Kidney glomerular epithelial cell (primary cell): ENCODE measurements around the gene ARHGAP18.
A peak's percentile ranks its signal among the peaks of the same experiment; 100 is the strongest.

Experiments used
- DNase-seq: peaks from one replicate; lab custom pipeline; 2025; lab: John Stamatoyannopoulos, UW

Gene ARHGAP18

GRCh38 chr6:129643968-129644367, 66.0 kb downstream of the ARHGAP18 start:
- DNase-seq, result no peak

GRCh38 chr6:129643176-129643575, 66.8 kb downstream of the ARHGAP18 start:
- no peak for DNase-seq

- no peak for DNase-seq
Measured at GRCh38 chr6:129642322-129642721, 67.7 kb downstream of the ARHGAP18 start.

DNA sequence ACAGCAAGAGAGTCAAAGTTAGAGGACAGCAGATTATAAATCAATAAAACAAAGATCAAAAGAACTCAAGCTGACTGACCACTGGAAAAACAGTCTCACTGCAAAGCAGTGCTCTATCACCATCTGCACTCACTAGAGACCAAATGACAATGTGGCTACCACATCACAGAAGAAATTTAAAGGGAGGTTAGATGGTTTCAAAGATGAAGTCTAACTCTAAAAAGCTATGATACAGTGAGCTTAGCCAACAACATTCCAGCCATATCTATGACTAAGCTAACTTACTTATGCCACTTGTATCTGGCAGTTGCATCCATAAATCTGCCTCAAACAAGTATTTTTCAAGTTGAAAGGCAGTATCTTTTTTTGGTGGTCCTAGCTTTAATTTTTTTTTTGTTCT, 68.6 kb downstream of the ARHGAP18 start:
- peak; percentile 40 for DNase-seq

- no peak for DNase-seq
Measured at GRCh38 chr6:129638686-129639085, 71.3 kb downstream of the ARHGAP18 start.

GRCh38 chr6:129638055-129638684, 71.8 kb downstream of the ARHGAP18 start:
- DNase-seq, result peak; percentile 63

- no peak for DNase-seq
Measured at GRCh38 chr6:129637340-129638054, 72.5 kb downstream of the ARHGAP18 start.

DNA sequence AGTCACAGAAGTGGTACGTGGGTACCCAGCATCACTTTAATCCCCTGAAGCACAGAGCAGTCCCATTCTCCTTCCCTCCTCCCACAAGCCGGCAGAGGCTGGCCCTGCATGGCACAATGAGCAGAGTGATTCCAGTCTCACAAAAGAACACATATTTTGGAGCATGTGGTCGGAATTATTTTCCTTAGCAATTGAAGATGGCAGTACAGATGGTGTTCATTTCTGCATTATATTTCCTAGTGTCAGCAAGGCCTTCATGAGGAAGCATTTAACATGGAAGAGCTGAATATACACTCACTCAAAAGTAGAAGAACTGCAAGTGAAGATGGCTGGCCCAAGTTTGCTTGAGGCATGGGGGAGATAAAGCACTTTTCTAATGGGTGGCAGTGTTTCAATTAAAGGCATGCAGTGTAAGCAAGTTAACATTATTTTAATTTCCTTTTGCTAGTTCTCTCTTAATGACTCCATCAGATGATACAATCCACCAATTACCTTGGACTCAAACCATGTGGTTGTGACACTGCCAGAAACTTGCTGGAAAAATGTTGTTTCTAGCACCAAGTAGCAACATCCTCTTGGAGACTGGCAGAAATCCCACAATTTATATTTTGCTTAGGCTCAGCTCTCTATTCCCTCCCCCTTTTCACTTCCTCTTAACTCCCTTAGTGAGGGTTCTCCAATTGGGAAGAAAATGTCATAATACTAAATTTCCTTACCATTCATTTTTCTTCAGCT, 74.4 kb downstream of the ARHGAP18 start:
- no peak for DNase-seq

GRCh38 chr6:129634411-129635230, 75.4 kb downstream of the ARHGAP18 start:
- no peak for DNase-seq

DNA sequence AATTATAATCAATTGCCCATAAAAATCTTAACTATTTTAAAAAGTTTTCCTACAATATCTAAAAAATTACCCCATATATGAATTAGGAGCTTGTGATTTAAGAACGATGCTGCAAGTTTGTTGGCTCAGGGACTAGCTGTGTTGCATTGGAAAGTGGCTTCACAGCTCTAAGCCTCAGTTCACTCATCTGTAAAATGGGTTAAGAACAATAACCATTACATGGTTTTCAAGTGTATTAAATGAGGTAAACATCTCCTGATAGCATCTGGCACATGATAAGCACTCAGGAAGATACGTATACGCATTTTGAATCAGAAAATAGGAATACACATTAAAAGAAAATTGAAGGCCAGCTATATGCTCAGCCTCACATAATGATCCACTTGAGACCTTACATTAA, 76.4 kb downstream of the ARHGAP18 start:
- DNase-seq, result no peak

DNA sequence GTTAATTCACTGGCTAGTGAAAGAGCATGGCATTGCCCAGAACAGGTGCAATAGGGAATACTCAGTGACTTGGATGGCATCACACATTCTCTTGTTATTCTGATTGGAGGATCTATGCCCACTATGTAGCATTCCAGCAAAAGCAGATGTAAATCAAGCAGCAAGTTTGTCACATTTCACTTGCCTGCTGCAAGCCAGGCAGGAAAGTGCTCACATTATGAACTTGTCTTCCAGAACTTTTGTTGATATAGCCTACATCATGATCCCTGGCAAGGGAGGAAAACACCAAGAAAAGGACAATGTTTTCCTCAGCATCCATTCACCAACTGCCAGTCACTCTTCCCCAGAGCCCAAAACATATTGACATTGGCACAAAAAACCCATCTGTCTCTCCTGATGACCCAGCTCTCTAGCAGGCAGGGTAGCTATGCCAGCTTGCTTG, 77.8 kb downstream of the ARHGAP18 start:
- DNase-seq, result no peak

DNA sequence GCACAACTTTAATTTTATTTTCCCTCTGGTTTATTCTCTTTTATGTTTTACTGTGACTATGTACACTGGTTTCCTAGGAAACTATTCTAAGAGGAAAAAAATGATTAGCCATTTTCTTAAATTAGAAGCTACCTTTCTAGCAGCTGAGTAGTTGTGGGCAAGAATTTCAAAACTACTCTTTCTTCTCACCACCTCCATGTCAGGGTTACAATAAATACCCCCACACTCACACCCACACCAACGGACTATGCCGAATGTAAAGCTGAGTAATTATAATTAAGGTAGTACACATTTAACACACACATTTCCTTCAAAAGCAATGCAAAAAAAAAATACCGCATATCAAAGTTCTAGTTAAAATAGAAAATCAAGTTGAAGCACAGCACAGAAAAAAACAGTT, 78.9 kb downstream of the ARHGAP18 start:
- no peak for DNase-seq

GRCh38 chr6:129630596-129630995, 79.4 kb downstream of the ARHGAP18 start:
- no peak for DNase-seq

- no peak for DNase-seq
Measured at GRCh38 chr6:129628101-129628815, 81.7 kb downstream of the ARHGAP18 start.

GRCh38 chr6:129624488-129624887, 85.5 kb downstream of the ARHGAP18 start:
- DNase-seq, result no peak

GRCh38 chr6:129623008-129623732, 86.8 kb downstream of the ARHGAP18 start:
- no peak for DNase-seq

DNA sequence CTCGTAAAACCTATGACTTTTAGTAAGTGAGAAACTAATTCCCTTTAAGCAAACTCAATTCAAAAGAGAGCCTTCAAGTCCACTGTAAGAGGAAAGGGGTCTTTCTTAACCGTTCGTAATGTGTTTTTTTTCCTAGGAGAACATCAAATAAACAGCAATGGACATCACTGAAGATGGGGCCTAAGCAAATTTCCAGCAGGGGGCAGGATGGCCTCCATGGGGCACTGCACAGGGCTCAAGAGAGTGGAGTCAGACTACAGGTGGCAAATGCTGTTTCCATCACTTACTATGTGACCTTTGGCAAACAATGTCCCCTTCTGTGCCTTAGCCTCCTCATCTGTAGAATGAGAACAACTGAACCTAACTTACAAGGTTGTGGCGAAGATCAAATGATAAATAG, 88.7 kb downstream of the ARHGAP18 start:
- DNase-seq, result no peak

GRCh38 chr6:129620234-129620610, 89.8 kb downstream of the ARHGAP18 start:
- no peak for DNase-seq

DNA sequence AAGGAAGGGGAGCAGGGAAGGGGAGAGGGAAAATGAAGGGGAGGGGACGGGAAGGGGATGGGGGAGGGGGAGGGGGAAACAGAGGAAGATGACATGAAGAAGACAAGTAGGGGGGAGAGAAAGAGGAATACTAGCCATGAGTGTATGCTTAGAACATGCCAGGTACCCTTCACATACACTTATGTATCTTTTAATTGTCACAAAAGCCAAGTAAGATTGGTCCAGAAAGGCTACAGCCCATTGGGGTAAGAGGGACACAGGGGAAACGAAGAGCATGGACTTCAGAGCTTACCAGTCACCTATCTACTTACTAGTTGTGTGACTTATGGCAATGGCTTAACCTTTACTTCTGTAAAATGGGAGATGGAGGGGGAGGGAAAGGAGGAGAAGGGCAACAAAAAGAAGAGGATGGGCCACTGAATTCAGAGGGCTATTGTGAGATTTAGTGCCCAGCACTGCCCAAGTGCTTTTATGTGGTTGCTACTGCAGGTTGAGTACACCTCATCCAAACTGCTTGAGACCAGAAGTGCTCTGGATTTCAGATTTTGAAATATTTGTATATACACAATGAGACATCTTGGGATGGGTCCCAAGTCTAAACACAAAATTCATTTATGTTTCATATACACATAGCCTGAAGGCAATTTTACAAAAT, 90.3 kb downstream of the ARHGAP18 start:
- no peak for DNase-seq

DNA sequence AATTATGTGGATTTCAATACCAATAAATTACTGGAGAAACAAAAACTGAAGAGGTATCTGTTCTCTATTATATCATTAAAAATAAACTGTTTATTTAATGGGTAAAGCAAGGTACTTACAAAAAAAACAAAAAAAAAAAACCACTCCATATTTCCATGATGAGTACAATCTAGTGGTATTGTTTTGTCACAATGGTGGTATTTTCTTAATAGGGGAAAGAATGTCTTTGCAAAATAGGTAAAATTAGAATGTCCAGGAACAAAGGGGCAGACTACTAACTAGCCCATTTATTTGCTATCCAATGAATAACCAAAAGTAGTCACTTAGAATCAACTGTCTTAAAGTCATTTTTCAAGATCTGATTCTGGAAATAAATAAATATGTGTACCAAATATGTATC, 92.0 kb downstream of the ARHGAP18 start:
- peak; percentile 20 for DNase-seq
